ENCODE data around the gene MSRB3.

MSRB3 gene

GRCh38 chr12:65333649-65334048, 55.2 kb downstream of the MSRB3 start:
- Histone ChIP-seq H3K27me3 (ENCODE audit: insufficient read depth, low read depth) (no peaks in the 10 kb centered on the region), H3K79me2 (ENCODE audit: insufficient read depth, low read depth) (no peaks in the 10 kb centered on the region), H3K4me2 (no peak overlapping the region), H3K4me3 (IDR thresholded peaks at IDR 0.05; ENCODE audit: insufficient read depth, low read depth, low read length) (no peak overlapping the region), H3K36me3 (ENCODE audit: insufficient read depth) (no peaks in the 10 kb centered on the region), H3K27ac (no peak overlapping the region), H2AFZ (ENCODE audit: low read depth) (no peak overlapping the region), H3K9ac (no peak overlapping the region), H3K4me1 (ENCODE audit: low read depth, poor library complexity, severe bottlenecking) (no peaks in the 10 kb centered on the region), H4K20me1 (ENCODE audit: insufficient read depth) (no peaks in the 10 kb centered on the region)
- TF ChIP-seq CTCF (conservative IDR thresholded peaks at IDR 0.05; ENCODE audit: low read depth, low read length), result no peak

GRCh38 chr12:65334521-65334920, 56.0 kb downstream of the MSRB3 start:
- H2AFZ ChIP-seq (ENCODE audit: low read depth), result no peak overlapping the region
- no peaks in the 10 kb centered on the region for H4K20me1 ChIP-seq (ENCODE audit: insufficient read depth)
- TF ChIP-seq CTCF (conservative IDR thresholded peaks at IDR 0.05; ENCODE audit: low read depth, low read length), result no peak
- H3K4me2 ChIP-seq, result no peak overlapping the region
- no peak overlapping the region for H3K27ac ChIP-seq
- no peaks in the 10 kb centered on the region for H3K36me3 ChIP-seq (ENCODE audit: insufficient read depth)
- no peak overlapping the region for H3K9ac ChIP-seq
- H3K79me2 ChIP-seq (ENCODE audit: insufficient read depth, low read depth), result no peaks in the 10 kb centered on the region
- H3K4me3 ChIP-seq (IDR thresholded peaks at IDR 0.05; ENCODE audit: insufficient read depth, low read depth, low read length), result no peak overlapping the region
- H3K4me1 ChIP-seq (ENCODE audit: low read depth, poor library complexity, severe bottlenecking), result no peaks in the 10 kb centered on the region
- no peaks in the 10 kb centered on the region for H3K27me3 ChIP-seq (ENCODE audit: insufficient read depth, low read depth)

GRCh38 chr12:65335021-65335714, 56.7 kb downstream of the MSRB3 start:
- TF ChIP-seq CTCF (conservative IDR thresholded peaks at IDR 0.05; ENCODE audit: low read depth, low read length), result no peak
- no peak overlapping the region for H3K27ac ChIP-seq
- H2AFZ ChIP-seq (ENCODE audit: low read depth), result no peak overlapping the region
- no peaks in the 10 kb centered on the region for H3K79me2 ChIP-seq (ENCODE audit: insufficient read depth, low read depth)
- H3K4me3 ChIP-seq (IDR thresholded peaks at IDR 0.05; ENCODE audit: insufficient read depth, low read depth, low read length), result no peak overlapping the region
- no peaks in the 10 kb centered on the region for H3K4me1 ChIP-seq (ENCODE audit: low read depth, poor library complexity, severe bottlenecking)
- H3K27me3 ChIP-seq (ENCODE audit: insufficient read depth, low read depth), result no peaks in the 10 kb centered on the region
- H3K4me2 ChIP-seq, result no peak overlapping the region
- no peaks in the 10 kb centered on the region for H3K36me3 ChIP-seq (ENCODE audit: insufficient read depth)
- no peak overlapping the region for H3K9ac ChIP-seq
- no peaks in the 10 kb centered on the region for H4K20me1 ChIP-seq (ENCODE audit: insufficient read depth)

- H3K4me2 ChIP-seq, result no peak overlapping the region
Measured at GRCh38 chr12:65335981-65336380, 57.5 kb downstream of the MSRB3 start.

More at GRCh38 chr12:65335981-65336380, 57.5 kb downstream of the MSRB3 start:
- Histone ChIP-seq H3K4me3 (IDR thresholded peaks at IDR 0.05; ENCODE audit: insufficient read depth, low read depth, low read length) (no peak overlapping the region), H3K9ac (no peak overlapping the region), H2AFZ (ENCODE audit: low read depth) (no peak overlapping the region), H3K79me2 (ENCODE audit: insufficient read depth, low read depth) (no peaks in the 10 kb centered on the region), H3K4me1 (ENCODE audit: low read depth, poor library complexity, severe bottlenecking) (no peaks in the 10 kb centered on the region), H4K20me1 (ENCODE audit: insufficient read depth) (no peaks in the 10 kb centered on the region), H3K36me3 (ENCODE audit: insufficient read depth) (no peaks in the 10 kb centered on the region), H3K27me3 (ENCODE audit: insufficient read depth, low read depth) (no peaks in the 10 kb centered on the region), H3K27ac (no peak overlapping the region)
- TF ChIP-seq CTCF (conservative IDR thresholded peaks at IDR 0.05; ENCODE audit: low read depth, low read length), result no peak
